ENCODE measurements around the gene MRPS30.
"Not testable (repeated sequence)": the region's sequence is repeated elsewhere in the genome, so short reads cannot be mapped to it uniquely, and the experiment has no call there.

MRPS30 gene

GRCh38 chr5:44821164-44821563 lies 12.4 kb downstream of the MRPS30 start:
- no peak for FAIRE-seq

- FAIRE-seq: not testable (repeated sequence)
Measured at GRCh38 chr5:44824662-44825061, 15.9 kb downstream of the MRPS30 start.

GRCh38 chr5:44827681-44828080 lies 18.9 kb downstream of the MRPS30 start:
- no peak for FAIRE-seq

- FAIRE-seq: no peak
Measured at GRCh38 chr5:44828719-44829118, 20.0 kb downstream of the MRPS30 start.

GRCh38 chr5:44830951-44831350 lies 22.2 kb downstream of the MRPS30 start:
- FAIRE-seq: no peak

- FAIRE-seq: no peak
Measured at GRCh38 chr5:44833249-44833648, 24.5 kb downstream of the MRPS30 start.

GRCh38 chr5:44835693-44836092 lies 26.9 kb downstream of the MRPS30 start:
- no peak for FAIRE-seq

- FAIRE-seq: no peak
Measured at GRCh38 chr5:44839018-44839681, 30.4 kb downstream of the MRPS30 start.

GRCh38 chr5:44842496-44843282 lies 33.9 kb downstream of the MRPS30 start:
- FAIRE-seq: no peak

GRCh38 chr5:44844744-44845143 lies 36.0 kb downstream of the MRPS30 start:
- no peak for FAIRE-seq

GRCh38 chr5:44845777-44846176 lies 37.0 kb downstream of the MRPS30 start:
- no peak for FAIRE-seq

- no peak for FAIRE-seq
Measured at GRCh38 chr5:44847206-44847852, 38.6 kb downstream of the MRPS30 start.

GRCh38 chr5:44860267-44860666 lies 51.5 kb downstream of the MRPS30 start:
- no peak for FAIRE-seq

GRCh38 chr5:44862808-44863207 lies 54.1 kb downstream of the MRPS30 start:
- FAIRE-seq: no peak
